Activated naive CD4-positive, alpha-beta T cell treated with anti-CD3 and anti-CD28 coated beads, Interleukin-2, amount 50 U/mL, for 16 hours (primary cell): Measurements from ENCODE around the gene THADA.

Experiments used
- DNase-seq: peaks from one replicate; pipeline ENCODE4 v3.0.0-alpha.2; 2020

Gene THADA

GRCh38 chr2:43262239-43262638 is 333.6 kb downstream of the THADA start:
- no peak for DNase-seq

DNA sequence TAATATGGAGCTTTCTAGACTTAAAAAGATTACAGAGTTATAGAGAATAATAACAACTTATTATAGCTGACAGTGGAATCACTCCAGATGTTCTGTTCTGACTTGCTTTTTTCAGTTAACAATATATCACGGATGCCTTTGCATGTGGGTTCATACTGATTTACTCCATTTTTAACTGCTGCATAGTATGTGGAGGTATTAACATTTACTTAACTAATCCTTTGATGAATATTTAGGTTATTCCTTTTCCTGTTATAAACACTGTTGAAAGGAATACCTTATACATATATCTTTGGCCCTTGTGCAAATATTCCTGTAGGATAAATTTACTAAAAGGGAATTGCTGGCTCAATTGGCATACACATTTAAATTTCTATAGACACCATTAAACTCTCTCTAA is 336.3 kb downstream of the THADA start:
- no peak for DNase-seq

GRCh38 chr2:43258547-43259156 is 337.2 kb downstream of the THADA start:
- DNase-seq, result no peak

DNA sequence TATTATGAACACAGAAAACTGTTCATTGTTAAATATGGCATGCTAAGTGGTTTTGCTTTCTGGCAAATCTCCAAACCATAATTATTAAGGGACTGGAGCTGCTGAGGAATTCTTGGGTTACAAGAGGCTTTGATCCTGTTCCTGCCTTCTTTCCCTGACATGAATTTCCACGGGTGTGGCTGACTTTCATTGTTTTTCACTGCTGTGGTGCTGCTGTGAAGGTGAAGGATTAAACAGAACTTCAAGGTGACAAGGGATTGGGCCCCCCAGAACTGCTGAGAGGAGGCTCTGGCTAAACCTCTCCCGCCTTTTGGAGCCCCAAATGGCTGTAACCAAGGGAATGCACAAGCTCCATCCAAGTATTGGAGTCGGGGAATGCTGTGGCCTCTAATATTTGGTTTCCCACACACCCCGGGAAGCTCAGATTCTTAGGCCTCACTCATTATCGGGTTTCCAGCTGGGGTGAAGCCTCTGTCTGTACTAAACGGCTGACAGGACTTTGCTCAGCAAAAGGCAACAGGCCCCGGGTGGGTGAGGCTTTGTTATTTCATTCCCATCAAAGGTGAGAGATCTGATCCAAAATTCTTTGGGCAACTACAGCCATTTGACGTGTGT is 340.4 kb downstream of the THADA start:
- DNase-seq, result no peak

DNA sequence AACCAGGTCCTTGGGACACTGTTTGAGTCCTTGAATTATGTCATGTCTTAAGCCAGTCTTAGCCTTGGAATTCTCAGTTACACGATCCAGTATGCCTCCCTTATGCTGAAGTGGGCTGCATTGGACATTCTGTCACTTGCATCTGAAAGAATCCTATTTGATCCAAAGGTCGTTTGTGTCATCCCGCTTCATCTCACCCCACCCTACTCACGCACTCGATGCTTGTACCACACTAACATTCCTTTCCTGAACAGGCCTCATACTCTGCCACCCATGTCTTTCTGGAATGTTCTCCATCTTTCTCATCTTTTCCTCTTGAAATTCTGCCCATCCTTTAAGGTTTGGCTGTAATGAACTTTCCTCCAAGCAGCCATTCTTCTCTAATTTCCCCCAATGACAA is 341.5 kb downstream of the THADA start:
- DNase-seq, result no peak

DNA sequence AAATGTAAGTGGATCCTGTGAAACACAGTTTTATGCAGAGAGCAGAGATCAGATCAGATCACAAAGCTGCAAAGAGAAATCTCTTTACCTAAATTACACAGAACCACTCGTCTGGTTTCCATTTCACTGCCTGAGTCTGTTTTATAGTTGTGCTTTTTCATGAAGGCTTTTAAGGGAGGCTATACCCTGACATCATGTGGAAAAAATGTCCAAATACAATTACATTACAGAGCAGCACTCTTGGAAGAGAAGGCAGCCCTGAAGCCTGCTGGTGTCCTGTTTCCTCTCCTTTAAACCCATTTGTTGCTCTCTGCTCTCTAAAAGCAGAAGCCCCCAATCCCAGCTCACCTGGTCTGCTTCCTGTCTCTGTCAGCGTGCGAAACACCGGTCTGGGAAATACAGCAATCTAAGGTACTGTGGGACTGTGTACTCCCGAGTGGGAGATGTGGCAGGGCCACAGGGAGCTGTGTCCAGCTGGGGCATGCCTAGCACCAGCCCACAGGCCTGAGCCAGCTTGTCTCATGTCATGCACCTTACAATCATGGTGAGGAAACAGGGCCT is 344.6 kb downstream of the THADA start:
- DNase-seq, result no peak

DNA sequence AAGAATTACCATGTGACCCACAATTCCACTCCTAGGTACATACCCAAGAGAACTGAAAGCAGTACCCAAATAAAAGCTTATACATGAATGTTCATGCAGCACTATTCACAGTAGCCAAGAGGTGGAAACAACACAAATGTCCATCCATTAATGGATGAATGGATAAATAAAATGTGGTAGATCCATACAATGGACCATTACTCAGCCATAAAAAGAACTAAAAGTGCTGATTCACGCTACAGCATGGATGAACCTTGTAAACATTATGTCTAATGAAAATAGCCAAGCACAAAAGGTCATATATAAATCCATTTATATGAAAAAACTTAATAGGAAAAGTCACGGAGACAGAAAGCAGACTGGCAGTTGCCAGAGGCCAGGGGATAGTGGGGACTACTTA is 345.8 kb downstream of the THADA start:
- no peak for DNase-seq

GRCh38 chr2:43248621-43249020 is 347.2 kb downstream of the THADA start:
- no peak for DNase-seq

- DNase-seq, result no peak
These were observed 349.2 kb downstream of the THADA start for GRCh38 chr2:43246641-43247040.

GRCh38 chr2:43241558-43241957 is 354.3 kb downstream of the THADA start:
- no peak for DNase-seq

DNA sequence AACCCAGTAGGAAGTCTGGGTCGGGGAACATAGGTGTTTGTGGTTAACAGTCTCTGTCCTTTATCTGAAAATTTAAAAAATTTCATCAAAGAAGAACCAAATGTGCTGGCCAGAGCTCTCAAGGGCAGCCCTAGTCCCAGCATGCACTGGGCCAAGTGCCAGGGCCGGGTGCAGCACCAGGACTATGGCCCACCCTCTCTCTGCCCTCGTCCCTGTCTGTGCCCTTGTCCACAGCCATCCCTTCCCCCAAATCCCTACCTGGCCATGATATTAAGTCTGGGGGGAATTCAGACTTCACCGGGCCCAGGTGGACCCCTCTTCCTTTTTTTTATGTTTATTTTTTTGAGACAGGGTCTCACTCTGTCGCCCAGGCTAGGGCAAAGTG is 355.1 kb downstream of the THADA start:
- DNase-seq, result no peak

DNA sequence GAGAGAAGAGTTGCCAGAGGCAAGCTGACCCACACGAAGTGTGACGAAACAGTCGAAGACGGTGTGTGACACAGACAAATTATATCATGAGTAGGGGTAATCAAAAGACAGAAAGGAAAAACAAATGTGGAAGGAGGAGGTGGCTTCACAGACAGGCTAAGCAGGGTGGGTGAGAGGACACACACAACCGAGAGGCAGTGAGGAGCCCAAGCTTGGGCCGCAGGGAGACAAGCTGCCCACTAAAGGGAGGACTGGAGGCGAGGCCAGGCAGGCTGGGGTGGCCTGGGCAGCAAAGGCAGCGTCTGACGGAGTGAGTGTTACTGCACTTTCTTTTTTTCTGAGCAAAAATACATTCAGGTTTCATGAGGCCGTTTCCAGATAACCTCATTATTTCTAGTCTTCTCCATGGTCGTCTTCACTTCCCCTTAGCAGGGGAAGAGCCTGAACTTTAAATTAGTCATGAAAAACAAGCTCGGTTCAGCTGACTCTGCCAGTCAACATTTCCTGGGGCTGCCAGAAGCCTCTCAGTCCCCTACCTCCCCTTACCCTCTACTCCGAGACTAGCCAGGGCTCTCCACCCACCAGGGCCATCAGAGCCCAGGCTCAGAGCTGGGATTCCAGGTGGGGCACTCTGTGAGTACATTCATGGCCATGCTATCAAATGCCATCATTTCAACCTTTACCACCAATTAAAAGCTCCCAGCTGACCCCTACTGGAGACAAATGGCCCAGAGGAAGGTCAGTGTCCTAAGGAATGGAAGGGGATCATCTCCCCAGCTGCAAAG is 355.7 kb downstream of the THADA start:
- DNase-seq, result no peak

DNA sequence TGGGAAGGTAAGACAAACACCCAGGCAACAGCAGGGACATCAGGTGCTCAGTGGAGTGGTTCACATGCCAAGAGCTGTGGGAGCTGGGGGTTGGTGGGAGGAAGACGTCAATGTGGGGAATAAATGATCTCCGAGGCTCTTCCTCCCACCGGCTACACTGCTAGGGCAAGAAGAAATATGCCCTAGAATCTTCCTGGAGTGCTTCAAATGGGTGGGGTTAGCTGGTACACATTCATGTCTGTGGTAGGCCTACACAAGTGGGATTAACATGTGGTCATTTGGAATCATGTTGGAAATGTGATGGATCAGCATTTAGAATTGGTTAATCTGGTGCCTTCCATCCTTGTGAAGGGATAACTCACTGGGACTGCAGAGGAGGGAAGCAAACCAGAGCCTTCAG is 357.0 kb downstream of the THADA start:
- no peak for DNase-seq

DNA sequence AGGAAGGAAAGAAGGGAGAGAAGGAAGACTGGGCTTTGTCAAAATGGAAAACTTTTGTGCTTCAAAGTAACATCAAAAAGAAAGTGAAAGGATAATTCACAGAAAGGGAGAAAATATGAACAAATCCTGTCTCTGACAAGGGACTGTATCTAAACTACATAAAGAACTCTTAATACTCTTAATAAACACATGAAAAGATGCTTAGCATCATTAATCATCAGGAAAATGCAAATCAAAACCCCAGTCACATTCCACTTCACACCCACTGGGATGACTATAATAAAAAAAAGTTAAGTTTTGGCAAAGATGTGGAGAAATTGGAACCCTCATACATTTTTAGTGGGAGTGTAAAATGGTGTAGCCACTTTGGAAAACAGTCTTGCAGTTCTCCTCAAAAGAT is 357.7 kb downstream of the THADA start:
- no peak for DNase-seq

DNA sequence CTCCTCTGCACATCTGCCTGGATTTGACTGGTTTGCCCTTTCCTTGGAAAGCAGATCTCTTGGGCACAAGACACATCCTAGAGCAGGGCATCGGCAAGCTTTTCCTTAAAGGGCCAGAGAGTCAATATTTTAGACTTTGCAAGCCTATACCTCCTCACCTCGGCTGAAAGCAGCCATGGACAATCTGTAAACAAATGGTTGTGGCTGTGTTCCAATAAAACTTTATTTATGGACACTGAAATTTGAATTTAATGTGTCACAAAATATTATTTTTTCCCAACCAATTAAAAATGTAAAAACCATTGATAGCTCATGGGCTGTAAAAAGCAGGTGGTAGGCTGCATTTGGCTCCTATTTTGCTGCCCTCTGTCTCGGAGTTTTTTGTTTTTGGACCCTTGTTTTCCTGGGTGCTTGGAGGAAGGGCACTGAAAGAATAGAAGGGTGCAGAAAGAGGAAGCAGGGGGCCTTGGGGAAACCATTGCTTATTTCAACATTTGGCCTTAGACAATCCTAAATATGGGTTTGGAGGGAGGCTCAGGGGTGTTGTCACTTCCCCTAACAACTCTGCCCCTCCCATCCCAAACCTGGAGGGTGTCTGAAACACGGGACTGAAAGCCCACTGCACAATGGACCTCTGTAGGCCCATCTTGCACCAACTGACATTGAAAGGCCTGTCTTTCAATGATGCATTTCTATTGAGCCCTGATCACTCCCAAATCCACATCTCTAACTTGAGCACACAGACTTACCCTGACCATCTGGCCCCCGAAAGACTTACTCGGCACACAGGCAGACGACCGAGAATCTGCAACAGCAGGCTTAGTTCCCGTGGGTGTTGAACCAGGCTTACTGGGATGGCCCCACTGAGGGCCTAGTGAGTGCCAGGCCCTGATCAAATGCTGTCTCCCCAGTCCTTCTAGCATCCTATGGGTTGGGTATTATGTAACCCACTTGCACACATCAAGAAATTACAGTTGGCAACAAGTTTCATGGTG is 362.3 kb downstream of the THADA start:
- DNase-seq, result no peak

DNA sequence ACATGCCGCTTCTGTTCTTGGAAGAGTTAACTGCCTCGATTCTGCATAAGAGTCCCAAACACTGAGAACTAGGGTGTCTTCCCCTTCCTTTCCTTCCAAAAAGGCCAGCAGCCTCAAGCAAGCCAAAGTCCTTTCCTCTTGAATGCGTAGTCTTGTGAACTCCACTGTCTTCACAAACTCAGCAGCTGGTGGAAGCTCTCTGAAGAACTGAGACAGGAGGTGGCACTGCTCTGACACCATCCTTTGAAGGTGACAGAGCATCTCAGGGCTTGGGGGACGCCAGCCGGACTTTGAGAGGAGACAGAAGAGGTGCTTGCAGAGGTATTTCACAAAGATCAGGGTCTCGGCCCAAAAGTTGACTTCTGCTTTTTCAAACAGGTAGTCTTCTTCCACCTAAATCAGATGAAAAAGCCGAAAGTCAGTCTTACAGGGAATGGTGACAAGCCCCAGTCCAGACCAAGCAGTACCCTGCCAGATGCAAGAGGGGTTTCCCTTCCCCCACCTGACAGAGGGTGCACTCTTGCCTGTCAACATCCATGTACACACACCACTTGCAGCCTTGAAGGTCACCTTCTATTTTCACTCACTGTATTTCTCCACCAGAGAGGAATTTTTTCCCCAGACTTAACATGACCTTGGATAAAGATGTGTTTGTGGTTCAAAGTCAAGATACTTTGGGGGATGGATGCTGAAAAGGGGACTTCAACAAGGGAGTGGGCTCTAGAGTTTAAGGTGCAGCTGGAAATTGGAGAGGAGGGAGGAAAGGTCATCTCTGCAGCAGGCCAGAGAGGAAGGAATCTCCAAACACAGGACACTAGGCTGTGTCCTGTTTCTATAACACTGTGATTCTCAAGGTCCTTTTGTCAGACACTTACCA is 364.6 kb downstream of the THADA start:
- no peak for DNase-seq

GRCh38 chr2:43230351-43230885 is 365.4 kb downstream of the THADA start:
- no peak for DNase-seq

GRCh38 chr2:43228756-43229659 is 366.8 kb downstream of the THADA start:
- DNase-seq, result no peak

DNA sequence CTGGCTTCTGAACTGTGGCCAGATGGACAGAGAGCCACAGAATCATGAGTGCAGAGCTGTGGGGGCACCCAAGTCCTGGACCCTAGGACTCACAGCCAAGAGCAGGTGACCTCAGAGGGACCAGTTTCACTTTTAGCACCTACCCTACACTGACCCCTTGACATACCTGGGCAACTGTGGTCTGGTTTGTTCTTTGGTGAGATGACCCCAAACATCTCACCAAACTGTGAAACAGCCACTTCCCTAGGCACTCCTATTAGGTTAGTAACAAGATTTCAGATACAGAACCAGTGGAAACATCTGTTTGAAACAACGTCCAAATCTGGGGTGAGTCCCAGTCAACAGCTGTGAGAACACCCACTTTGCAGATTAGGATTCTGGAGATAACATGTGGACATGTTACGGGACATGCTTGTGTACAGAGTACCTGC is 367.5 kb downstream of the THADA start:
- no peak for DNase-seq

GRCh38 chr2:43227830-43228281 is 368.0 kb downstream of the THADA start:
- DNase-seq, result no peak
